Measurements from ENCODE around the gene PZP. TPM values are rescaled to one million over a fixed set of nuclear protein-coding genes. Genes with fewer than 3 reads are reported as not detected.
A peak's percentile ranks its signal among the peaks of the same experiment; 100 is the strongest.
"Not testable (repeated sequence)": the region's sequence is repeated elsewhere in the genome, so short reads cannot be mapped to it uniquely, and the experiment has no call there.

The PZP gene
- total RNA-seq, 3 donors from 2014 or later, result under 0.01 to 0.80 TPM; not detected in 1

DNA sequence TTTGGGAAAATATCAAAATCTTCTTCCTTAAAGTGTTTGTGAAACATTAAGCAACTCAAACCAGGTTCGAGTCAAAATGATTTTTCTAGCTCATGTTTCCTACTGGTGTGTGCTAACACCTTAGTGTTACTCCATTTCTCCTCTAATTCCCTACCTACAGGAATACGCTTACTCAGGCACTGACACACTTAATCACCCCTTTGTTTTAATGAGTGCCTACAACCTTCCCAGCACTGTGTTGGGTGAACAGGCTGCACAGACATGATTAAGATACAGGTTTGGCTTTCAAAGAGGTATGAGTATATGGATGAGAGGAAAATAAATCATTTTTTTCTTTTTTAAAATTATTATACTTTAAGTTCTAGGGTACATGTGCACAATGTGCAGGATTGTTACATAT, 15.6 kb upstream of the PZP start:
- Histone ChIP-seq H3K27me3 (no peaks in the 10 kb centered on the region), H3K4me3 (no peak overlapping the region), H3K4me1 (no peaks in the 10 kb centered on the region), H3K36me3 (no peaks in the 10 kb centered on the region), H3K27ac (no peak overlapping the region), H3K9me3 (no peaks in the 10 kb centered on the region)
- TF ChIP-seq POLR2A (IDR thresholded peaks at IDR 0.05) (no peak), POLR2AphosphoS5 (IDR thresholded peaks at IDR 0.05) (no peak)
- TF ChIP-seq, protein P1, sequence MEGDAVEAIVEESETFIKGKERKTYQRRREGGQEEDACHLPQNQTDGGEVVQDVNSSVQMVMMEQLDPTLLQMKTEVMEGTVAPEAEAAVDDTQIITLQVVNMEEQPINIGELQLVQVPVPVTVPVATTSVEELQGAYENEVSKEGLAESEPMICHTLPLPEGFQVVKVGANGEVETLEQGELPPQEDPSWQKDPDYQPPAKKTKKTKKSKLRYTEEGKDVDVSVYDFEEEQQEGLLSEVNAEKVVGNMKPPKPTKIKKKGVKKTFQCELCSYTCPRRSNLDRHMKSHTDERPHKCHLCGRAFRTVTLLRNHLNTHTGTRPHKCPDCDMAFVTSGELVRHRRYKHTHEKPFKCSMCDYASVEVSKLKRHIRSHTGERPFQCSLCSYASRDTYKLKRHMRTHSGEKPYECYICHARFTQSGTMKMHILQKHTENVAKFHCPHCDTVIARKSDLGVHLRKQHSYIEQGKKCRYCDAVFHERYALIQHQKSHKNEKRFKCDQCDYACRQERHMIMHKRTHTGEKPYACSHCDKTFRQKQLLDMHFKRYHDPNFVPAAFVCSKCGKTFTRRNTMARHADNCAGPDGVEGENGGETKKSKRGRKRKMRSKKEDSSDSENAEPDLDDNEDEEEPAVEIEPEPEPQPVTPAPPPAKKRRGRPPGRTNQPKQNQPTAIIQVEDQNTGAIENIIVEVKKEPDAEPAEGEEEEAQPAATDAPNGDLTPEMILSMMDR (IDR thresholded peaks at IDR 0.05), result no peak
- intact Hi-C loops (cut with DNase I; ENCODE audit: low total_unique reads), result no loop called here
- no peak for DNase-seq (ENCODE audit: low spot score in 2 of 2)

DNA sequence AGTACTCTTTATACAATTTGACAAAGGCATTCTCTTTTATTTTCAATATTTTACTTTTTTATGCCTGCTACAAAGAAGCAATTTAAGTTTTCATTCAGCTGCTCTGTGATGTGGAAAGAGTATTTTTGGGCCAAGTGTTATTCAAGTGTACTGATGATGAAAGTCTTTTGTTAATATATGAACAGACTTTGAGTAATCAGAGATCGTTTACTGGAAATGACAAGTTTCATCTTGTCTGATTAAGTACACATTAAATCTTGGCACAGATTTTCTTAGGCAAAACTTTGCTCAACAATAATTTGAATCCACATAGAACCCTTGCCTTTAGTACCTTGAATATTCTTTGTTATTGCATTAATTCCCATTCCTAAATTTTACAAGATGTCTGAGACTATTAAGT, 13.3 kb upstream of the PZP start:
- no peaks in the 10 kb centered on the region for H3K4me1 ChIP-seq
- no peaks in the 10 kb centered on the region for H3K9me3 ChIP-seq
- TF ChIP-seq, protein P1 (IDR thresholded peaks at IDR 0.05), result no peak
- no peak for TF ChIP-seq POLR2A (IDR thresholded peaks at IDR 0.05)
- no peak for TF ChIP-seq POLR2AphosphoS5 (IDR thresholded peaks at IDR 0.05)
- no peak for DNase-seq (ENCODE audit: low spot score in 2 of 2)
- intact Hi-C loops (cut with DNase I; ENCODE audit: low total_unique reads), result no loop called here
- no peaks in the 10 kb centered on the region for H3K36me3 ChIP-seq
- no peak overlapping the region for H3K27ac ChIP-seq
- H3K27me3 ChIP-seq, result no peaks in the 10 kb centered on the region
- H3K4me3 ChIP-seq, result no peak overlapping the region

DNA sequence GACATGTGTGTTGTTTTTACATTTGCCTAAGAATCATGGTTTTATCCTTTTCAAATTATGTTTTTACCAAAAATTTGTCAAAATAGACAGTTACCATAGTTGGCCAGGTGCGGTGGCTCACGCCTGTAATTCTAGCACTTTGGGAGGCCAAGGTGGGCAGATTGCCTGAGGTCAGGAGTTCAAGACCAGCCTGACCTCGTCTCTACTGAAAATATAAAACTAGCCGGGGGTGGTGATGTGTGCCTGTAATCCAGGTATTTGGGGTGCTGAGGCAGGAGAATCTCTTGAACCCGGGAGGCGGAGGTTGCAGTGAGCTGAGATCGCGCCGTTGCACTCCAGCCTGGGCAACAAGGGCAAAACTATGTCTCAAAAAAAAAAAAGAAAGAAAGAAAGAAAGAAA, 12.8 kb upstream of the PZP start:
- H3K36me3 ChIP-seq; intact Hi-C loops (cut with DNase I; ENCODE audit: low total_unique reads); H3K27me3 ChIP-seq; H3K9me3 ChIP-seq; DNase-seq (ENCODE audit: low spot score in 2 of 2); H3K4me1 ChIP-seq; H3K4me3 ChIP-seq: not testable (repeated sequence)
- H3K27ac ChIP-seq, result peak overlapping the region in 1 of 2 donors; percentile 69

DNA sequence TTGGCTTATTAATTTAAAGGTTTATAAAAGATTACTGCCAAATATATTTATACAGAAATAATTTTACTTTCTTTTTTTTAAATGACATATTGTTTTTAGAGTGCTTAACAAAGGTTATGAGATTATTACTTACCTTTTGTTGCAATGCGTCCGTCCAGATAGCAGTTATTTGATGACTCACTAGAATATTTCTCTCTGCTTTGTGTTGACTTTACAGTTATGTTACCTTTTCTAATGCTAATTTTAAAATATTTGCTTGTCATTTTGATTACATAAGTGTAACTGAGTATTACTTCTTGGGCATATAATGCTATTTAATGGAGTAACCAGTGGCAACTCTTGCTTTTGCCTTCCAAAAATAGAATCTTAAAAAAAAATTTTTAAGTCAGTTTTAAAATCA, 6.3 kb upstream of the PZP start:
- Histone ChIP-seq H3K9me3 (no peaks in the 10 kb centered on the region), H3K4me1 (no peaks in the 10 kb centered on the region), H3K4me3 (no peak overlapping the region), H3K27ac (no peak overlapping the region), H3K27me3 (no peaks in the 10 kb centered on the region), H3K36me3 (no peaks in the 10 kb centered on the region)
- DNase-seq (ENCODE audit: low spot score in 2 of 2), result no peak
- TF ChIP-seq POLR2AphosphoS5 (IDR thresholded peaks at IDR 0.05) (no peak), POLR2A (IDR thresholded peaks at IDR 0.05) (no peak)
- TF ChIP-seq, protein P1 (IDR thresholded peaks at IDR 0.05), result no peak
- intact Hi-C loops (cut with DNase I; ENCODE audit: low total_unique reads), result no loop called here

DNA sequence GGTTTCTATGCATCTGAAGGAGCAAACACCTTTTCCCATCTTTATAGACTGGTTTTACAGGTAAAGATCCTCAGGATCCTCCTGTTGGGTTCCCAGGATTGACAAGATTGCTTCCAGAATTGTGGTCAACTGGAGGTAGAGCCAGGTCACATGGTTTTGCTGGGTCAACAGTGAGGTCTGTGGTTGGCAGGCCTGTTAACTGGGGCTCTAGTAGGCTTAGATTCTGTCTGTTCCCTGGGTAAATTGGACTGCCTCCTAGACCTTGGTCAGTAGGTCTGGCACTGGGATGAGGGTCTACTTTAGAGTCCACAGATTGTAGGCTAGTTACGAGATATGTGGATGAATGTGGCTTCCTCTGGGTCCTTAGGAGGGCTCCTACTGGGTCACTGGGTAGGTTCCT, 3.5 kb upstream of the PZP start:
- Histone ChIP-seq H3K9me3 (no peaks in the 10 kb centered on the region), H3K4me1 (no peaks in the 10 kb centered on the region), H3K27ac (no peak overlapping the region), H3K4me3 (no peak overlapping the region), H3K36me3 (no peaks in the 10 kb centered on the region), H3K27me3 (no peaks in the 10 kb centered on the region)
- intact Hi-C loops (cut with DNase I; ENCODE audit: low total_unique reads), result no loop called here
- no peak for DNase-seq (ENCODE audit: low spot score in 2 of 2)
- TF ChIP-seq POLR2AphosphoS5 (IDR thresholded peaks at IDR 0.05) (no peak), POLR2A (IDR thresholded peaks at IDR 0.05) (no peak)

DNA sequence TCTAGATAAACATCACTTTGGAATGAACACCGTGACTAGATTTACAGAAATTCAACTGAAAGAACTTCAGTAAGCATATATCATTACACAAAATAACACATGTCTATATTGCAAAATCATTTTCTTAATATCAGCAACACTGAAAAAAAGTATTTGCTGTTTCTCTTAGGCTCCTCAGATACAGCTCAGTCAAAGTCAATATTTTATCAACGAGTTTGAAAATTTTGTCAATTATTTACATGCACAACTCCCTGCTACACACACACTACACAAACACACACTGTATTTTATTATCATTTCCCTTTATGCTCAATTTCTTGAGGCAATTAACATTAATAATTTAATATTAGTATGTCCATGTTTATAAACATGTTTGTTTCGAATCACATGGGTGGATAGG, 3.8 kb downstream of the PZP start:
- Histone ChIP-seq H3K4me1 (no peaks in the 10 kb centered on the region), H3K27me3 (no peaks in the 10 kb centered on the region), H3K36me3 (no peaks in the 10 kb centered on the region), H3K27ac (no peak overlapping the region), H3K4me3 (no peak overlapping the region), H3K9me3 (no peaks in the 10 kb centered on the region)
- intact Hi-C loops (cut with DNase I; ENCODE audit: low total_unique reads), result no loop called here
- DNase-seq (ENCODE audit: low spot score in 2 of 2), result no peak
- TF ChIP-seq POLR2AphosphoS5 (IDR thresholded peaks at IDR 0.05), result no peak

DNA sequence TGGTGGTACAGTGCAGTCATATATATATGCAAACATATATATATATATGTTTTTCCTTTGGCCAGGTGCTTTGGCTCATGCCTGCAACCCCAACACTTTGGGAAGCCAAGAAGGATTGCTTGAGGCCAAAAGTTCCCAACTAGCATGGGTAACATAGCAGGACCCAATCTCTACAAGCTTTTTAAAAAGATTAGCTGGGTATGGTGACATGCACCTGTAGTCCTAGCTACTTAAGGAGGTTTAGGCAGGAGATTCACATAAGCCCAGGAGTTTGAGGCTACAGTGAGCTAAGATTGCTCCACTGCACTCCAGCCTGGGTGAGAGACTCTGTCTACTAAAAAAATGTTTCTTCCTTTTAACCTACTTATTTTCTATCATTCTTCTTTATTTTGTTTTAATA, 10.2 kb downstream of the PZP start:
- no peak for TF ChIP-seq POLR2AphosphoS5 (IDR thresholded peaks at IDR 0.05)
- no peaks in the 10 kb centered on the region for H3K27me3 ChIP-seq
- no peak overlapping the region for H3K27ac ChIP-seq
- H3K36me3 ChIP-seq, result no peaks in the 10 kb centered on the region
- no peaks in the 10 kb centered on the region for H3K9me3 ChIP-seq
- no peak overlapping the region for H3K4me3 ChIP-seq
- no peaks in the 10 kb centered on the region for H3K4me1 ChIP-seq
- intact Hi-C loops (cut with DNase I; ENCODE audit: low total_unique reads), result no loop called here
- DNase-seq (ENCODE audit: low spot score in 2 of 2), result no peak
